ENCODE results near the gene SLC16A4.
"Not testable (repeated sequence)": the region's sequence is repeated elsewhere in the genome, so short reads cannot be mapped to it uniquely, and the experiment has no call there.

The SLC16A4 gene

GRCh38 chr1:110407260-110408210, 16.7 kb upstream of the SLC16A4 start, which contains the start of gene LAMTOR5:
Gene LAMTOR5 (minus strand): TSS chr1:110407694. CDS start chr1:110407620, 74 bp downstream.
- peak; percentile 89 for DNase-seq

GRCh38 chr1:110406407-110406806, 15.6 kb upstream of the SLC16A4 start:
- DNase-seq, result not testable (repeated sequence)

- DNase-seq, result no peak
These were observed 13.6 kb upstream of the SLC16A4 start for GRCh38 chr1:110404401-110404800.

GRCh38 chr1:110403805-110404204, 13.0 kb upstream of the SLC16A4 start:
- no peak for DNase-seq

GRCh38 chr1:110396259-110396958, 5.6 kb upstream of the SLC16A4 start:
- not testable (repeated sequence) for DNase-seq

- no peak for DNase-seq
These were observed 3.6 kb upstream of the SLC16A4 start for GRCh38 chr1:110394493-110394820.

GRCh38 chr1:110393691-110394492, 3.1 kb upstream of the SLC16A4 start:
- DNase-seq, result no peak

GRCh38 chr1:110393286-110393685, 2.5 kb upstream of the SLC16A4 start:
- no peak for DNase-seq

GRCh38 chr1:110390096-110390495, 730 bp downstream of the SLC16A4 start:
- DNase-seq, result peak; percentile 80

- no peak for DNase-seq
These were observed 3.6 kb downstream of the SLC16A4 start for GRCh38 chr1:110387048-110387754.

GRCh38 chr1:110385369-110385768, 5.5 kb downstream of the SLC16A4 start:
- no peak for DNase-seq

GRCh38 chr1:110384581-110385321, 6.1 kb downstream of the SLC16A4 start:
- DNase-seq, result no peak

GRCh38 chr1:110383251-110383990, 7.4 kb downstream of the SLC16A4 start:
- DNase-seq, result no peak

- no peak for DNase-seq
These were observed 10.0 kb downstream of the SLC16A4 start for GRCh38 chr1:110380672-110381283.

- no peak for DNase-seq
These were observed 15.3 kb downstream of the SLC16A4 start for GRCh38 chr1:110375490-110375889.

GRCh38 chr1:110370827-110371226, 20.0 kb downstream of the SLC16A4 start:
- no peak for DNase-seq

- no peak for DNase-seq
These were observed 26.6 kb downstream of the SLC16A4 start for GRCh38 chr1:110364221-110364620.

GRCh38 chr1:110361856-110362255, 29.0 kb downstream of the SLC16A4 start:
- no peak for DNase-seq

GRCh38 chr1:110360431-110360830, 30.4 kb downstream of the SLC16A4 start:
- no peak for DNase-seq

GRCh38 chr1:110356379-110356778, 34.4 kb downstream of the SLC16A4 start:
- no peak for DNase-seq

- DNase-seq, result no peak
These were observed 35.5 kb downstream of the SLC16A4 start for GRCh38 chr1:110355321-110355720.
